Measurements from ENCODE around the gene SAMD1. TPM values are rescaled to one million over a fixed set of nuclear protein-coding genes. Genes with fewer than 3 reads are reported as not detected.

SAMD1 gene
- total RNA-seq, 1 donor from 2014 or later = 152 TPM

GRCh38 chr19:14073261-14073924, 17.2 kb downstream of the SAMD1 start:
- Mint-ChIP-seq H3K4me1 (peaks cover 16% of the 10 kb centered on the region), H3K9me3 (no peaks in the 10 kb centered on the region), H3K36me3 (ENCODE audit: low read depth) (peaks cover 2% of the 10 kb centered on the region), H3K27me3 (peaks cover 6% of the 10 kb centered on the region), H3K27ac (peak overlapping the region; percentile 99), H3K4me3 (peak overlapping the region; percentile 99)
- intact Hi-C loops (cut with micrococcal nuclease) = loop anchor here (1.0 to 10.0 kb wide), 6 partner anchors 8 to 299 kb away; partner anchors contain the start of genes C19orf53 and RFX1
- DNase-seq = peak; percentile 94

- Mint-ChIP-seq H3K4me1 (peaks cover 16% of the 10 kb centered on the region), H3K36me3 (ENCODE audit: low read depth) (peaks cover 2% of the 10 kb centered on the region), H3K27ac (peak within 1 kb of the TSS; percentile 99), H3K4me3 (peak within 1 kb of the TSS; percentile 99), H3K27me3 (peaks cover 6% of the 10 kb centered on the region), H3K9me3 (no peaks in the 10 kb centered on the region)
- DNase-seq = peak; percentile 82
- intact Hi-C loops (cut with micrococcal nuclease) = loop anchor here (1.0 to 10.0 kb wide), 6 partner anchors 9 to 298 kb away; partner anchors contain the start of genes C19orf53 and RFX1
Measured at GRCh38 chr19:14072535-14073260, 17.9 kb downstream of the SAMD1 start, which contains the start of gene MISP3. Gene MISP3, plus strand, starts transcription at chr19:14072786. Its CDS starts 524 bp downstream, at chr19:14073310.

GRCh38 chr19:14070268-14071050, 20.1 kb downstream of the SAMD1 start:
- H3K36me3 Mint-ChIP-seq (ENCODE audit: low read depth) = peaks cover 2% of the 10 kb centered on the region
- no peak for DNase-seq
- H3K9me3 Mint-ChIP-seq = no peaks in the 10 kb centered on the region
- no peak overlapping the region for H3K27ac Mint-ChIP-seq
- peaks cover 15% of the 10 kb centered on the region for H3K4me1 Mint-ChIP-seq
- intact Hi-C loops (cut with micrococcal nuclease) = loop anchor here (5.0 to 10.0 kb wide), 2 partner anchors 83 to 296 kb away; partner anchors contain the start of gene C19orf53
- H3K4me3 Mint-ChIP-seq = no peak overlapping the region
- peaks cover 12% of the 10 kb centered on the region for H3K27me3 Mint-ChIP-seq

GRCh38 chr19:14066134-14066533, 24.4 kb downstream of the SAMD1 start:
- Mint-ChIP-seq H3K9me3 (no peaks in the 10 kb centered on the region), H3K4me3 (no peak overlapping the region), H3K27me3 (peaks cover 13% of the 10 kb centered on the region), H3K27ac (no peak overlapping the region), H3K36me3 (ENCODE audit: low read depth) (no peaks in the 10 kb centered on the region), H3K4me1 (peaks cover 2% of the 10 kb centered on the region)
- intact Hi-C loops (cut with micrococcal nuclease) = no loop called here
- no peak for DNase-seq

- H3K4me3 Mint-ChIP-seq = no peak overlapping the region
- DNase-seq = no peak
- H3K27ac Mint-ChIP-seq = no peak overlapping the region
- H3K27me3 Mint-ChIP-seq = peaks cover 31% of the 10 kb centered on the region
- H3K4me1 Mint-ChIP-seq = peaks cover 15% of the 10 kb centered on the region
- intact Hi-C loops (cut with micrococcal nuclease) = no loop called here
- no peaks in the 10 kb centered on the region for H3K36me3 Mint-ChIP-seq (ENCODE audit: low read depth)
- no peaks in the 10 kb centered on the region for H3K9me3 Mint-ChIP-seq
Measured at GRCh38 chr19:14063105-14063504, 27.4 kb downstream of the SAMD1 start.

- intact Hi-C loops (cut with micrococcal nuclease) = no loop called here
- no peak overlapping the region for H3K27ac Mint-ChIP-seq
- no peak for DNase-seq
- no peaks in the 10 kb centered on the region for H3K36me3 Mint-ChIP-seq (ENCODE audit: low read depth)
- H3K27me3 Mint-ChIP-seq = peaks cover 37% of the 10 kb centered on the region
- no peaks in the 10 kb centered on the region for H3K9me3 Mint-ChIP-seq
- H3K4me1 Mint-ChIP-seq = peaks cover 21% of the 10 kb centered on the region
- no peak overlapping the region for H3K4me3 Mint-ChIP-seq
Measured at GRCh38 chr19:14062558-14062855, 28.0 kb downstream of the SAMD1 start.

- H3K9me3 Mint-ChIP-seq = no peaks in the 10 kb centered on the region
- H3K4me3 Mint-ChIP-seq = no peak within 1 kb of the TSS
- peaks cover 22% of the 10 kb centered on the region for H3K4me1 Mint-ChIP-seq
- intact Hi-C loops (cut with micrococcal nuclease) = no loop called here
- H3K27ac Mint-ChIP-seq = no peak within 1 kb of the TSS
- no peak for DNase-seq
- no peaks in the 10 kb centered on the region for H3K36me3 Mint-ChIP-seq (ENCODE audit: low read depth)
- H3K27me3 Mint-ChIP-seq = peaks cover 39% of the 10 kb centered on the region
Measured at GRCh38 chr19:14061751-14062557, 28.6 kb downstream of the SAMD1 start, which contains the start of gene PALM3. Gene PALM3, minus strand, starts transcription at chr19:14062076. Its CDS starts 96 bp downstream, at chr19:14061980.

GRCh38 chr19:14061081-14061749, 29.3 kb downstream of the SAMD1 start:
- Mint-ChIP-seq H3K27me3 (peaks cover 42% of the 10 kb centered on the region), H3K4me3 (no peak overlapping the region), H3K9me3 (no peaks in the 10 kb centered on the region), H3K27ac (no peak overlapping the region), H3K4me1 (peaks cover 26% of the 10 kb centered on the region), H3K36me3 (ENCODE audit: low read depth) (no peaks in the 10 kb centered on the region)
- intact Hi-C loops (cut with micrococcal nuclease) = no loop called here
- DNase-seq = no peak

- Mint-ChIP-seq H3K27me3 (peaks cover 40% of the 10 kb centered on the region), H3K36me3 (ENCODE audit: low read depth) (no peaks in the 10 kb centered on the region), H3K4me3 (no peak overlapping the region), H3K27ac (peak overlapping the region; percentile 34), H3K9me3 (no peaks in the 10 kb centered on the region), H3K4me1 (peaks cover 24% of the 10 kb centered on the region)
- intact Hi-C loops (cut with micrococcal nuclease) = loop anchor here (5.0 kb wide), 1 partner anchor 177 kb away; no protein-coding TSS in a partner anchor
- no peak for DNase-seq
Measured at GRCh38 chr19:14059652-14060155, 30.8 kb downstream of the SAMD1 start.

GRCh38 chr19:14059093-14059480, 31.5 kb downstream of the SAMD1 start:
- Mint-ChIP-seq H3K4me3 (peak overlapping the region; percentile 80), H3K27ac (no peak overlapping the region), H3K27me3 (peaks cover 40% of the 10 kb centered on the region), H3K36me3 (ENCODE audit: low read depth) (peaks cover 2% of the 10 kb centered on the region), H3K4me1 (peaks cover 27% of the 10 kb centered on the region), H3K9me3 (no peaks in the 10 kb centered on the region)
- intact Hi-C loops (cut with micrococcal nuclease) = loop anchor here (5.0 kb wide), 1 partner anchor 177 kb away; no protein-coding TSS in a partner anchor
- peak; percentile 87 for DNase-seq

GRCh38 chr19:14058182-14059092, 32.1 kb downstream of the SAMD1 start:
- intact Hi-C loops (cut with micrococcal nuclease) = loop anchor here (5.0 kb wide), 1 partner anchor 176 kb away; no protein-coding TSS in a partner anchor
- peaks cover 6% of the 10 kb centered on the region for H3K36me3 Mint-ChIP-seq (ENCODE audit: low read depth)
- no peak overlapping the region for H3K27ac Mint-ChIP-seq
- H3K4me1 Mint-ChIP-seq = peaks cover 27% of the 10 kb centered on the region
- peak overlapping the region; percentile 80 for H3K4me3 Mint-ChIP-seq
- no peaks in the 10 kb centered on the region for H3K9me3 Mint-ChIP-seq
- H3K27me3 Mint-ChIP-seq = peaks cover 40% of the 10 kb centered on the region
- DNase-seq = no peak

Data from activated CD4-positive, alpha-beta T cell treated with anti-CD3 and anti-CD28 coated beads, Interleukin-2, amount 10 ng/mL, durations not matched to agents 24 days and 14 days (primary cell).